Progenitor cell of endocrine pancreas (in vitro differentiated cells): Measurements from ENCODE around the gene LNX1. TPM values are rescaled to one million over a fixed set of nuclear protein-coding genes. Genes with fewer than 3 reads are reported as not detected.

Source experiments
- DNase-seq: peaks from one replicate; pipeline ENCODE4 v3.0.0; 2021; ENCODE audit warnings: low spot score; ENCODE audit not compliant: unreplicated experiment
- H3K27ac Mint-ChIP-seq: 2 replicates; pipeline ENCODE4 v1.8.0; 2021; ENCODE audit warnings: mild to moderate bottlenecking, moderate library complexity, mixed read lengths
- H3K27me3 Mint-ChIP-seq: 2 replicates; pipeline ENCODE4 v1.8.0; 2021; ENCODE audit warnings: mixed read lengths
- H3K36me3 Mint-ChIP-seq: 2 replicates; pipeline ENCODE4 v1.8.0; 2022; ENCODE audit warnings: mixed read lengths; ENCODE audit not compliant: insufficient read depth
- H3K4me1 Mint-ChIP-seq: 2 replicates; pipeline ENCODE4 v1.8.0; 2021; ENCODE audit warnings: low read depth, mixed read lengths
- H3K4me3 Mint-ChIP-seq: 2 replicates; pipeline ENCODE4 v1.8.0; 2021; ENCODE audit warnings: low read depth, mild to moderate bottlenecking, moderate library complexity, mixed read lengths
- H3K9me3 Mint-ChIP-seq: 2 replicates; pipeline ENCODE4 v1.8.0; 2021; ENCODE audit warnings: low read depth, mixed read lengths
- total RNA-seq: library from RNA; stranded (reverse); gene quantifications from 2 replicates; pipeline ENCODE4 v1.2.1, GENCODE V29; 2021
- TF ChIP-seq, protein P1 (sequence below): fragments of 200-600 bp; sonication (generic); IDR thresholded peaks from one replicate; pipeline ENCODE4 v1.5.0; 2021; ENCODE audit warnings: antibody characterized with exemption, mild to moderate bottlenecking; ENCODE audit not compliant: unreplicated experiment

Gene LNX1
- total RNA-seq, 1 donor from 2014 or later = 21.7 TPM

DNA sequence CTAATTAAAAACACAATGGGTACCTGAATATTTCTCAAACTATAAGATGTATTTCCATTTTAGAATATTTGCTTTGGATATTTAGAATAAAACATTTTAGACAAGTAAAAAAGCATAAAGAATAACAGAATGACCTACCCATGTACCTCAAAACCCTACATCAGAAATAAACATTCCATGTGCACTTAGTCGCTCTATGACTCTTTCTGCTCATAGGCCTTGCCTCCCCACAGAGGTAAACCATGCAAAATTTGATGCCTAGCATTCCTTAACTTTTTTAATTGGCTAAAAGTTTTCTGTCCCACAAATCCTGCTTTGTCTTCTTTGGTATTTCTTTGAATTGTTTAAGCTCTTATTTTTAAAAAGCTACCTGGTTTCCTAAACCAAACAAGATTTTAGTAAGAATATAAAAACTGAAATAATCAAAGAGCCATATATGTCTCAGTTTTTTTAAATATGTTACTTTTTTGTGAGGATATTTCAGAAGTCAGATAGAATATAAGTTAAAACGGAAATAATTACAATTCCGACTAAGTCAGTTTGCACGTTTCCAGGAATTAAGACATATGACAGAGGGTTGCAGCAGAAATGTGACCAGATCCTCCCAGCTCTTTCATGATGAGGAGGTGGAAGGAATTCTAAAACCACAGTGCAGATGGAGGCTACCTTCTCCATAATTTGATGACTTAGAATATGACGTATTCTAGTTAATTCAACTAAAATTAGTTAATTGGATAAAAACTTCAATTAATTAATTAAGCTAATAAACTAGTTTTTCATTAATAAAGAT lies 111.4 kb downstream of the LNX1 start:
- H3K36me3 Mint-ChIP-seq = peaks cover 24% of the 10 kb centered on the region
- no peaks in the 10 kb centered on the region for H3K27me3 Mint-ChIP-seq
- no peak overlapping the region for H3K4me3 Mint-ChIP-seq
- no peak for DNase-seq
- H3K27ac Mint-ChIP-seq = no peak overlapping the region
- H3K4me1 Mint-ChIP-seq = peaks cover 20% of the 10 kb centered on the region
- H3K9me3 Mint-ChIP-seq = no peaks in the 10 kb centered on the region
- TF ChIP-seq, protein P1, sequence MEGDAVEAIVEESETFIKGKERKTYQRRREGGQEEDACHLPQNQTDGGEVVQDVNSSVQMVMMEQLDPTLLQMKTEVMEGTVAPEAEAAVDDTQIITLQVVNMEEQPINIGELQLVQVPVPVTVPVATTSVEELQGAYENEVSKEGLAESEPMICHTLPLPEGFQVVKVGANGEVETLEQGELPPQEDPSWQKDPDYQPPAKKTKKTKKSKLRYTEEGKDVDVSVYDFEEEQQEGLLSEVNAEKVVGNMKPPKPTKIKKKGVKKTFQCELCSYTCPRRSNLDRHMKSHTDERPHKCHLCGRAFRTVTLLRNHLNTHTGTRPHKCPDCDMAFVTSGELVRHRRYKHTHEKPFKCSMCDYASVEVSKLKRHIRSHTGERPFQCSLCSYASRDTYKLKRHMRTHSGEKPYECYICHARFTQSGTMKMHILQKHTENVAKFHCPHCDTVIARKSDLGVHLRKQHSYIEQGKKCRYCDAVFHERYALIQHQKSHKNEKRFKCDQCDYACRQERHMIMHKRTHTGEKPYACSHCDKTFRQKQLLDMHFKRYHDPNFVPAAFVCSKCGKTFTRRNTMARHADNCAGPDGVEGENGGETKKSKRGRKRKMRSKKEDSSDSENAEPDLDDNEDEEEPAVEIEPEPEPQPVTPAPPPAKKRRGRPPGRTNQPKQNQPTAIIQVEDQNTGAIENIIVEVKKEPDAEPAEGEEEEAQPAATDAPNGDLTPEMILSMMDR = no peak

DNA sequence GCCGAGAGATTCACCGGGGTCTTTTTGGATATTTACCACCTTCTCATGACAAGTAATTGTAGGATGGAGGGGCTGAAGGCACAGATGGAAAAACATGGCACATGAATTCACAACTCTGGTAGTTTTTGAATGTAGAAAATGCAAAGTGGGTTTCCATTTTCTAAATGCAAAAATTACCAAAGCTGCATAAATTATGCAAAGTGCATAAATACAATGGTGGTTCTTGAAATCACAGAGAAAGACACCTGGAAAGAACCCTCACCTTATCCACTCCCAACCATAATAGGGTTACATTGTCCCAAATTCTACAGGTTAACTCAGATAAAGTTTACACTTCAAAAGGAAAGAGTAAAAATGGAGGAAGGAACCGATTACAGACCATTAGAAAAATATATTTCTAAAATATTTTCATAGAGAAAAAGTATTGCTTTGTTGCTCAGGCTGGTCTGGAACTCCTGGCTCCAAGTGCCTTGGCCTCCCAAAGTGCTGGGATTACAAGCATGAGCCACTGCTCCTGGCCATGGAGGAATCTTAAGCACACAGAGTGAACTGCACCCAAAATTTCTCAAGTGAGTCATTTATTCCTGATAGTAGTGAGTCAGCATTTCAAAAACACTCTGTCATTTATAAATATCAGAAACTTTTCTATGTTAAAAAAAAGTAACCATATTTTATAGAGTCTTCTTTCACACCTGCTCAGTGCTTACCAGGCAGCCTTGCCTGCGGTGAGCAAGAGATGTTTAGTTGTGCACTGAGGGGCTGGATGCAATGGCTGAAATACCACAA lies 112.4 kb downstream of the LNX1 start:
- no peak overlapping the region for H3K27ac Mint-ChIP-seq

DNA sequence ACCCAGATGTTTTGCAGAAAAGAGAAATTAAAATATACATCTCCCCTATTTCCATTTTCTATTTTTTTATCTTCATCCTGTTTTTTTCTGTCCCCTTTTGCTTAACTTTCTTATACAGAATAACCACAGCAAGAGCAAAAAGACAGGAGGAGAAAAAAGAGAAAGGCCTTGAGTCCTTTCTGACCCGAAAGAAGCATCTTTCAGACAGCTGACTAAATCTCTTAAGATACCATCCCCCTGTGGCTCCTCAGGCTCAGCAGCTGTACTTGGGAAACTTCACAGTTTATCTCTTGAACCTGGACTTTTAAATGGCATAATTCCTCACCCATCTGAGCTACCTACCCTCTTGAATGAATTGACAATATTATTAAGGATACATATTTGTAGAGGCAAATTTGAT lies 113.7 kb downstream of the LNX1 start:
- Mint-ChIP-seq H3K36me3 (peaks cover 37% of the 10 kb centered on the region), H3K4me3 (no peak overlapping the region), H3K4me1 (peaks cover 23% of the 10 kb centered on the region), H3K27ac (no peak overlapping the region), H3K9me3 (peaks cover 8% of the 10 kb centered on the region), H3K27me3 (no peaks in the 10 kb centered on the region)
- TF ChIP-seq, protein P1 = no peak
- no peak for DNase-seq

More for the DNA sequence above, 112.4 kb downstream of the LNX1 start:
- Mint-ChIP-seq H3K27me3 (no peaks in the 10 kb centered on the region), H3K9me3 (no peaks in the 10 kb centered on the region), H3K4me1 (peaks cover 23% of the 10 kb centered on the region), H3K4me3 (no peak overlapping the region), H3K36me3 (peaks cover 28% of the 10 kb centered on the region)
- TF ChIP-seq, protein P1 = no peak
- no peak for DNase-seq

DNA sequence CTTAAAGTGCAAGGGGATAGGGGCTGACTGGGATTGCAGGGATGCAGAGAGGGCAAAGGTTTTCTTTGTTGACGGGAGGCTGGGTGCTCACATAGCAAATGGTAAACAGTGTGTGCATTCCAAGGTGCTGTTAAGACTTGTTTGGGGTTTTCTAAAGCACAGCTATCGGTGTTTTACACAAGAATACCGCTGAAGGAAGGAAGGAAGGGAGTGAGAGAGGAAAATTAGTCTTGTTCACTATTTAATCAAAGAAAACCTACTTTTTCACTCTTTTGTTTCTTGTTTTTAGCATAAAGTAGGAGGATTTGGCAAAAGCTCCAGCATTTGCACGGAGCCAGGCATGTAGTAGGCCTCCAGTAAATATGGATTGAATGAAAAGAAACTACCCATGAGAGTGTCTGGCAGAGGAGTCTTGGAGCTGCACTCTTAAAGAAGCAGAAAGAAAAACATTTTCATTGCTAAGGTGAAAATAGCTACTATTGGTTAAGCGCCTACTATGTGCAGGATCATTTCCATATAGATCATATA lies 114.2 kb downstream of the LNX1 start:
- peaks cover 23% of the 10 kb centered on the region for H3K4me1 Mint-ChIP-seq
- H3K9me3 Mint-ChIP-seq = peaks cover 10% of the 10 kb centered on the region
- no peak for DNase-seq
- TF ChIP-seq, protein P1 = no peak
- H3K27me3 Mint-ChIP-seq = no peaks in the 10 kb centered on the region
- H3K27ac Mint-ChIP-seq = peak overlapping the region; percentile 89
- H3K36me3 Mint-ChIP-seq = peaks cover 36% of the 10 kb centered on the region
- no peak overlapping the region for H3K4me3 Mint-ChIP-seq
